ENCODE results near the gene MAK. TPM values are rescaled to one million over a fixed set of nuclear protein-coding genes. Genes with fewer than 3 reads are reported as not detected.

MAK gene
- total and polyA plus RNA-seq, 2 experiments from 2014 or later = 0.05 TPM; not detected in 1

DNA sequence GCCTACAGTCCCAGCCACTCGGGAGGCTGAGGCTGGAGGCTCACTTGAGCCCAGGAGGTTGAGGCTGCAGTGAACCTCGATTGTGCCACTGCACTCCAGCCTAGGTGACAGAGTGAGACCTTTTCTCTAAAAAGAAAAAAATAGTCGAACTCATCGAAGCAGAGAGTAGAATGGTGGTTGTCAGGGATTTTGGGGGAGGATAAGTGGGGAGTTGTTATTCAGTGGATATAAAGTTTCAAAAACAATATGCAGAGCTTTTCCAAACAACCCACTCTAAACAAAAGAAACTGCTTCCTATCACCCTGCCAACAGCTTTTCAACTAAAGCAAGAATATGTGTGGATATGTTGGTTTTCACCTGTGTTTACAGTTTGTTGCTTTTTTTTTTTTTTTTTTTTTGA, 11.6 kb upstream of the MAK start:
- Histone ChIP-seq H3K79me2 (no peaks in the 10 kb centered on the region), H3K4me1 (ENCODE audit: insufficient read depth) (no peaks in the 10 kb centered on the region), H3K27ac (no peak overlapping the region), H3K27me3 (no peaks in the 10 kb centered on the region), H3K4me3 (no peak overlapping the region), H3K4me2 (no peak overlapping the region), H2AFZ (no peak overlapping the region), H3K9me3 (ENCODE audit: low read depth) (no peaks in the 10 kb centered on the region), H3K36me3 (replicated peaks; ENCODE audit: insufficient read depth, low read depth) (no peaks in the 10 kb centered on the region), H4K20me1 (ENCODE audit: insufficient read depth, poor library complexity, severe bottlenecking) (no peaks in the 10 kb centered on the region), H3K9me2 (replicated peaks; ENCODE audit: insufficient read depth) (no peaks in the 10 kb centered on the region)
- no peak for DNase-seq (ENCODE audit: low spot score)
- TF ChIP-seq, protein P1, sequence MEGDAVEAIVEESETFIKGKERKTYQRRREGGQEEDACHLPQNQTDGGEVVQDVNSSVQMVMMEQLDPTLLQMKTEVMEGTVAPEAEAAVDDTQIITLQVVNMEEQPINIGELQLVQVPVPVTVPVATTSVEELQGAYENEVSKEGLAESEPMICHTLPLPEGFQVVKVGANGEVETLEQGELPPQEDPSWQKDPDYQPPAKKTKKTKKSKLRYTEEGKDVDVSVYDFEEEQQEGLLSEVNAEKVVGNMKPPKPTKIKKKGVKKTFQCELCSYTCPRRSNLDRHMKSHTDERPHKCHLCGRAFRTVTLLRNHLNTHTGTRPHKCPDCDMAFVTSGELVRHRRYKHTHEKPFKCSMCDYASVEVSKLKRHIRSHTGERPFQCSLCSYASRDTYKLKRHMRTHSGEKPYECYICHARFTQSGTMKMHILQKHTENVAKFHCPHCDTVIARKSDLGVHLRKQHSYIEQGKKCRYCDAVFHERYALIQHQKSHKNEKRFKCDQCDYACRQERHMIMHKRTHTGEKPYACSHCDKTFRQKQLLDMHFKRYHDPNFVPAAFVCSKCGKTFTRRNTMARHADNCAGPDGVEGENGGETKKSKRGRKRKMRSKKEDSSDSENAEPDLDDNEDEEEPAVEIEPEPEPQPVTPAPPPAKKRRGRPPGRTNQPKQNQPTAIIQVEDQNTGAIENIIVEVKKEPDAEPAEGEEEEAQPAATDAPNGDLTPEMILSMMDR (IDR thresholded peaks at IDR 0.05; ENCODE audit: poor library complexity) = no peak
- no peak for TF ChIP-seq EZH2phosphoT487 (IDR thresholded peaks at IDR 0.05; ENCODE audit: low read depth, severe bottlenecking, unreplicated experiment)
- no peak for TF ChIP-seq EZH2 (IDR thresholded peaks at IDR 0.05; ENCODE audit: borderline replicate concordance)
- 91% methylated on average over 4 of the region's 4 CpGs for WGBS (ENCODE audit: low lambda C conversion rate, missing lambda C conversion rate)

DNA sequence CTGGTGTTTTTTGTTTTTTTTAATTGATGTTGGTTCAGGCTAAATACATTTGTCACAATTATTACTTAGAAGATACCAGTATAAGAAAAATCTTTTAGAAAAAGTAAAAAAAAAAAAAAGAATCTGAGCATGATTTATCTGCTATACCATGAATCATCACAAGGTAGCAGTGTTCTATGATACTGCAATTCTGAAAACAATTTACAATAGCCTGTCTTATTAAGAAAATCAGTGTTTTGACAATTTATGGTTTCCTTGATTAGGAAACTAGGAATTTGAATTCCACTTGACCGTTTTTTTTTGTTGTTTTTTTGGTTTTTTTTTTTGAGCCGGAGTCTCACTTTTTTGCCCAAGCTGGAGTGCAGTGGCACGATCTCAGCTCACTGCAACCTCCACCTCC, 9.3 kb upstream of the MAK start:
- no peak overlapping the region for H3K4me2 ChIP-seq
- no peaks in the 10 kb centered on the region for H3K9me3 ChIP-seq (ENCODE audit: low read depth)
- H2AFZ ChIP-seq = no peak overlapping the region
- no peaks in the 10 kb centered on the region for H3K27me3 ChIP-seq
- no peak for DNase-seq (ENCODE audit: low spot score)
- no peak overlapping the region for H3K27ac ChIP-seq
- TF ChIP-seq, protein P1 (IDR thresholded peaks at IDR 0.05; ENCODE audit: poor library complexity) = peak; percentile 41
- TF ChIP-seq EZH2phosphoT487 (IDR thresholded peaks at IDR 0.05; ENCODE audit: low read depth, severe bottlenecking, unreplicated experiment) (no peak), EZH2 (IDR thresholded peaks at IDR 0.05; ENCODE audit: borderline replicate concordance) (no peak)
- no peaks in the 10 kb centered on the region for H3K79me2 ChIP-seq
- no peaks in the 10 kb centered on the region for H3K4me1 ChIP-seq (ENCODE audit: insufficient read depth)
- H3K4me3 ChIP-seq = no peak overlapping the region
- no peaks in the 10 kb centered on the region for H3K36me3 ChIP-seq (replicated peaks; ENCODE audit: insufficient read depth, low read depth)
- H4K20me1 ChIP-seq (ENCODE audit: insufficient read depth, poor library complexity, severe bottlenecking) = no peaks in the 10 kb centered on the region
- 91% methylated on average over 3 of the region's 3 CpGs for WGBS (ENCODE audit: low lambda C conversion rate, missing lambda C conversion rate)
- no peaks in the 10 kb centered on the region for H3K9me2 ChIP-seq (replicated peaks; ENCODE audit: insufficient read depth)

DNA sequence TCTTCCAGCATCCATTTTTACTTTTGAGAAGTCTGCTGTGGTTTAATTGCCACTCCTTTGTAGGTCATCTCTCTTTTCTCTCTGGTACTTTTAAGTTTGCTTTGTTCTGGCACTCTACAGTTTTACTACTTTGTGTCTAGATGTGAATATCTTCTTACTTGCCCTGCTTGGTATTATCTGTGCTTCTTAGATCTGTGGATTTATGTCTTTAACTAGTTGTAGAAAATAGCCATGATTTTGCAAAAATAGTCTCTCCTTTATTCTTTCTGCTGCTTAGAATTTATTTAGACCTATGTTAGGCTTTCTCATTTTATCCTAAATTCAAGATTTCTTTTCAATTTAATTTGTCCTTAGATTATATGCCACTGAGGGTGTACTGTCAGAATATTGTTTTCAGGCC, 5.2 kb upstream of the MAK start:
- Histone ChIP-seq H4K20me1 (ENCODE audit: insufficient read depth, poor library complexity, severe bottlenecking) (no peaks in the 10 kb centered on the region), H3K4me1 (ENCODE audit: insufficient read depth) (no peaks in the 10 kb centered on the region), H2AFZ (no peak overlapping the region), H3K9me2 (replicated peaks; ENCODE audit: insufficient read depth) (no peaks in the 10 kb centered on the region), H3K4me3 (no peak overlapping the region), H3K4me2 (no peak overlapping the region), H3K9me3 (ENCODE audit: low read depth) (no peaks in the 10 kb centered on the region), H3K27me3 (peaks cover 4% of the 10 kb centered on the region), H3K36me3 (replicated peaks; ENCODE audit: insufficient read depth, low read depth) (no peaks in the 10 kb centered on the region), H3K79me2 (no peaks in the 10 kb centered on the region), H3K27ac (no peak overlapping the region)
- TF ChIP-seq, protein P1 (IDR thresholded peaks at IDR 0.05; ENCODE audit: poor library complexity) = no peak
- no peak for TF ChIP-seq EZH2 (IDR thresholded peaks at IDR 0.05; ENCODE audit: borderline replicate concordance)
- TF ChIP-seq EZH2phosphoT487 (IDR thresholded peaks at IDR 0.05; ENCODE audit: low read depth, severe bottlenecking, unreplicated experiment) = no peak
- DNase-seq (ENCODE audit: low spot score) = no peak

- peak overlapping the region; percentile 99 for H3K4me2 ChIP-seq
- WGBS (ENCODE audit: low lambda C conversion rate, missing lambda C conversion rate) = 72% methylated on average over 8 of the region's 8 CpGs
- H3K27ac ChIP-seq = no peak overlapping the region
- peak overlapping the region; percentile 77 for H2AFZ ChIP-seq
- H3K4me1 ChIP-seq (ENCODE audit: insufficient read depth) = peaks cover 3% of the 10 kb centered on the region
- H4K20me1 ChIP-seq (ENCODE audit: insufficient read depth, poor library complexity, severe bottlenecking) = no peaks in the 10 kb centered on the region
- no peaks in the 10 kb centered on the region for H3K79me2 ChIP-seq
- peak overlapping the region; percentile 59 for H3K4me3 ChIP-seq
- H3K9me3 ChIP-seq (ENCODE audit: low read depth) = no peaks in the 10 kb centered on the region
- no peak for DNase-seq (ENCODE audit: low spot score)
- H3K36me3 ChIP-seq (replicated peaks; ENCODE audit: insufficient read depth, low read depth) = no peaks in the 10 kb centered on the region
- peaks cover 25% of the 10 kb centered on the region for H3K27me3 ChIP-seq
- TF ChIP-seq, protein P1 (IDR thresholded peaks at IDR 0.05; ENCODE audit: poor library complexity) = no peak
- TF ChIP-seq EZH2phosphoT487 (IDR thresholded peaks at IDR 0.05; ENCODE audit: low read depth, severe bottlenecking, unreplicated experiment) (no peak), EZH2 (IDR thresholded peaks at IDR 0.05; ENCODE audit: borderline replicate concordance) (no peak)
- H3K9me2 ChIP-seq (replicated peaks; ENCODE audit: insufficient read depth) = no peaks in the 10 kb centered on the region
Observed at GRCh38 chr6:10838794-10839333, 525 bp upstream of the MAK start.
